Activated naive CD4-positive, alpha-beta T cell treated with anti-CD3 and anti-CD28 coated beads for 36 hours (primary cell): ENCODE data around the gene SMURF2. TPM values are rescaled to one million over a fixed set of nuclear protein-coding genes. Genes with fewer than 3 reads are reported as not detected.
A peak's percentile ranks its signal among the peaks of the same experiment; 100 is the strongest.
"Not testable (repeated sequence)": the region's sequence is repeated elsewhere in the genome, so short reads cannot be mapped to it uniquely, and the experiment has no call there.

ENCODE experiments used
- CTCF ChIA-PET: fragments of 350-600 bp; sonication (Branson Sonifier 250); formaldehyde crosslinking; loops from one replicate; lab custom pipeline; 2021; ENCODE audit warnings: antibody characterized with exemption; lab: Charles Lee
- DNase-seq: peaks from one replicate; pipeline ENCODE4 v3.0.0-alpha.2; 2020
- H3K27ac Mint-ChIP-seq: one replicate; pipeline ENCODE4 v1.8.0; 2021; ENCODE audit warnings: mild to moderate bottlenecking, mixed read lengths
- H3K27me3 Mint-ChIP-seq: one replicate; pipeline ENCODE4 v1.8.0; 2021; ENCODE audit warnings: low read depth, mixed read lengths
- H3K36me3 Mint-ChIP-seq: one replicate; pipeline ENCODE4 v1.8.0; 2021; ENCODE audit warnings: low read depth, mixed read lengths
- H3K4me1 Mint-ChIP-seq: one replicate; pipeline ENCODE4 v1.8.0; 2021; ENCODE audit warnings: low read depth, mixed read lengths
- H3K4me3 Mint-ChIP-seq: one replicate; pipeline ENCODE4 v1.8.0; 2021; ENCODE audit warnings: mild to moderate bottlenecking, moderate library complexity, mixed read lengths
- H3K9me3 Mint-ChIP-seq: one replicate; pipeline ENCODE4 v1.8.0; 2021; ENCODE audit warnings: mixed read lengths
- intact Hi-C: fragments of 100-400 bp; cut with micrococcal nuclease; formaldehyde crosslinking; loops from one replicate; pipeline ENCODE4 v1.15.1; 2023
- total RNA-seq, 2 experiments: library from RNA; stranded (reverse); gene quantifications; one replicate each; pipeline ENCODE4 v1.2.3, GENCODE V29; 2021

The SMURF2 gene
- total RNA-seq, 2 experiments from 2014 or later: 9.6 to 10.7 TPM

DNA sequence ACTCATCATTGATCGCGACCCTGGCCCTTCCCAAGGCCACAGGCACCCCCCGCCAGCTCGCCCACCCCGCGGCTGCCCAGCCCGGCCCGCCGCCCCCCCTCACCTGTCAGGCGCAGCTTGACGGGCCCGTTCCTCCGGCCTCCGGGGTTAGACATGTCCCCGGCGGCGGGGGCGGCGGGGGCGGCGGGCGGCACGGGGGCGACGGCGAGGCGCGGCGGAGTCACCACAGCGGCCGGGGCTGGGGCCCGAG is 456 bp downstream of the SMURF2 start:
- DNase-seq: no peak
- peaks cover 6% of the 10 kb centered on the region for H3K36me3 Mint-ChIP-seq
- H3K27me3 Mint-ChIP-seq: no peaks in the 10 kb centered on the region
- H3K27ac Mint-ChIP-seq: peak overlapping the region; percentile 91
- no peaks in the 10 kb centered on the region for H3K9me3 Mint-ChIP-seq
- CTCF ChIA-PET: no interaction called here
- peak overlapping the region; percentile 97 for H3K4me3 Mint-ChIP-seq
- H3K4me1 Mint-ChIP-seq: peaks cover 28% of the 10 kb centered on the region
- intact Hi-C loops: loop anchor here (2.0 to 5.0 kb wide), 2 partner anchors 76 to 155 kb away; partner anchors contain the start of genes CEP95 and DDX5

DNA sequence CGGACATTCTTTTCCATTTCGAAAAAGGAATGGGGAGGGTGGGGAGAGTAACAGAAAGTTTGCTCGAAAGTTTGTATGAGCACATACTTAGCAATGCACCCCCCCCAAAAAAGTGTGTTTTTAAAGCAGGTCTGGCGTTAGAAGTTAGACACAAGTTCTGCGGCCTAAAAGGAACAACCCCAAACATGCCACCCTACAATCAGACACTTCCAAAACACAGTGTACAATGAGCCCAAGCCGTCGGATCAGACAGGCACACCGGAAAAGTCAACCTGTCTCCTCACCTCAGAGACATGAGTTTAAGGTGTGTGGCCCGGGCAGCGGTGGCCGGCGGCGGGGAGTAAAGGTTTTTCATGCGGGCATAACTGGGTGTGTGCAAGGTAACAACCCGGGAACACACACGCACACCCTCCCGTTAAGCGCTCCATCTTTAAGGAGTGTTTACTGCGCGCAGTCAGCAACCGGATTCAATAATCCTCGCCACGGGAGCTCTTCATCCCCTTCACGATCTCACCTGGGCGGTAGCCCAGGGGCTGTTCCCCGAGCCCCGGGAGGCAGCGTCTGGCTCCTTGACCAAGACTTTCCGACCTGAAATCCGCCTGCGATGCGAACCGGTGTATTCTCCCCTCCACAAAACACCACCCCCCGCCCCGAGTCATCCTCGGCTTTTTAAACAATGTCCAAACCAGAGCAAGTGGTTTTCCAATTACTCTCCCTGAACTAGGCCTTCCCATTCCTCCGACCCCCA is 955 bp downstream of the SMURF2 start:
- DNase-seq: peak; percentile 47
- peak overlapping the region; percentile 97 for H3K4me3 Mint-ChIP-seq
- H3K27me3 Mint-ChIP-seq, H3K36me3 Mint-ChIP-seq, CTCF ChIA-PET, H3K9me3 Mint-ChIP-seq: not testable (repeated sequence)
- H3K27ac Mint-ChIP-seq: peak overlapping the region; percentile 91
- intact Hi-C loops: loop anchor here (2.0 to 5.0 kb wide), 2 partner anchors 76 to 154 kb away; partner anchors contain the start of genes CEP95 and DDX5
- peaks cover 29% of the 10 kb centered on the region for H3K4me1 Mint-ChIP-seq

DNA sequence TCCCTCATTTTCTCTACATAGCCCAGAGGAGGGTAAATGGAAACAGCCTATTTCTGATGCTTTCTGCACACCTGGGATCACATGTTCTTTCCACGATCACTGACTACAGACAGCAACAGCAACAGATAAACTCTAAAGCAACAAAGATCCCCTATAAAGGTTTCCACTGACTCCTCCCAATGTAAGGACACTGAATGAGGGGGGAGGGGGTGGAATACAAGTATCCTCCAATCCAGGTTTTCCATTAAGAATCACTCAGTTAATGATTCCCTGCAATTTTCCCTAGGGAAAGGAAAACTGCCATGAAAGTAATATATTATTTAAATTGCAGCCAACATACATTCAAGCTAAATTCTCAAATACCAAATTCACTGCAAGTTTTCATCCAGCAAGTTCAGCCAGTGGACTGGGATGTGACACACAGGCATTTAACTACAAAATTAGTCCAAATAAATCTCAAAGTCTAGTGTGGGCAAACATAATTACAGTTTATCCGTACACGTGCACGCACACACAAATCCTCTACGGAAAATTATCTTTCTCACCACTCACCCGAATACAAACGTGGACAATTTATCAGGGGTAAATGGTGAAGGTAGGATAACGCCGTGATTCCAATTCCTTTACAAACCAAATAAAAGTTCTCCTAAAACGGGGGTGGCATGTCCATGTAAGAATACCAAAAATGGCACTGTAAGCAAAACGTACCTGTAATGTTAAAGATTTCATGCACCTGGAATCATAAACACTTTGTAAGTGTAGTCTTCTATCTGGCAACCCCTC is 1.7 kb downstream of the SMURF2 start:
- H3K9me3 Mint-ChIP-seq, CTCF ChIA-PET, DNase-seq, H3K27me3 Mint-ChIP-seq, H3K36me3 Mint-ChIP-seq: not testable (repeated sequence)
- Mint-ChIP-seq H3K27ac (peak overlapping the region; percentile 91), H3K4me3 (peak overlapping the region; percentile 97), H3K4me1 (peaks cover 32% of the 10 kb centered on the region)
- intact Hi-C loops: loop anchor here (2.0 to 5.0 kb wide), 2 partner anchors 77 to 154 kb away; partner anchors contain the start of genes CEP95 and DDX5

DNA sequence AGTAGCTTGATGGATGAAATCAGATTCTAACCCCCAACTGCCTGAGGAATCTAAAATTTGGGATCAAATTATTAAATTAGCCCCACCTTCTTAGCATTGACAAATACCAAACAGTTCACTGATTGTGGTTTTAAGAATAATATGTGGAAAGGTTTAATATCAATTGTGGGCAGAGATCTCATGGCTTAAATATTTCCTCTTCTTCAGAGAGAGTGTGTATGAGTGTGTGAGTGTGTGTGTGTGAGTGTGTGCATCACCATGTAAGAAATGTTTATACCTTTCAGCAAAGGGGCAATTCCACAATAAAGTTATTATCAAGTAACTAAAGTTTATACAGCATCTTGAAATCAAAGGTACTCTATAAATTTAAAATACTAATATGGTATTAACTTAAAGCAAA is 3.2 kb downstream of the SMURF2 start:
- Mint-ChIP-seq H3K27me3 (no peaks in the 10 kb centered on the region), H3K4me1 (peaks cover 36% of the 10 kb centered on the region), H3K4me3 (no peak overlapping the region), H3K27ac (no peak overlapping the region), H3K36me3 (peaks cover 6% of the 10 kb centered on the region), H3K9me3 (peaks cover 2% of the 10 kb centered on the region)
- DNase-seq: no peak
- intact Hi-C loops: no loop called here
- CTCF ChIA-PET: no interaction called here

DNA sequence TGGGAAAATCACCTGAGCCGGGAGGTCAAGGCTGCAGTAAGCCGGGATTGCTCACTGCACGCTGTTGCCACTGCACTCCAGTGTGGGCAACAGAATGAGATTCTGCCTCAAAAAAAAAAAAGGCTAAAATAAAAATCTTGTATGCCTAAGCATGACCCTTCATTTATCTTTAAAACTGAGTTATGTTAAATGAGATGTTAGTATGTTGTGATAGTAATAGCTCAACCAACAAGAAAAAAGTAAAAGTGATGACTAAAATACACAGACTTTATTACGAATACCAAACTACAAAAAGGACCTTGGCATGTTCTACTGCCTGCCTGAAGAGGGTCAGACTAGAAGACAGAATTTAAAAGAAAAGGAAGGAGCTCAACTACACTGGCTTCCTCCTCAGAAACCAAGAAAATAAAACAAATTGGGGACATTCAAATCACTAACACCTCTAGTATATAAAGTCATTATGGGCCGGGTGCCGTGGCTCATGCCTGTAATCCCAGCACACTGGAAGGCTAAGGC is 4.4 kb downstream of the SMURF2 start:
- peaks cover 6% of the 10 kb centered on the region for H3K36me3 Mint-ChIP-seq
- peaks cover 46% of the 10 kb centered on the region for H3K4me1 Mint-ChIP-seq
- H3K27ac Mint-ChIP-seq: no peak overlapping the region
- H3K4me3 Mint-ChIP-seq: no peak overlapping the region
- intact Hi-C loops: no loop called here
- H3K9me3 Mint-ChIP-seq: peaks cover 2% of the 10 kb centered on the region
- CTCF ChIA-PET: interaction anchor here (0.6 to 1.7 kb wide), 4 partner anchors 10 to 465 kb away, joined by 3 to 5 read pairs (median 4); no protein-coding TSS in a partner anchor
- DNase-seq: no peak
- no peaks in the 10 kb centered on the region for H3K27me3 Mint-ChIP-seq

DNA sequence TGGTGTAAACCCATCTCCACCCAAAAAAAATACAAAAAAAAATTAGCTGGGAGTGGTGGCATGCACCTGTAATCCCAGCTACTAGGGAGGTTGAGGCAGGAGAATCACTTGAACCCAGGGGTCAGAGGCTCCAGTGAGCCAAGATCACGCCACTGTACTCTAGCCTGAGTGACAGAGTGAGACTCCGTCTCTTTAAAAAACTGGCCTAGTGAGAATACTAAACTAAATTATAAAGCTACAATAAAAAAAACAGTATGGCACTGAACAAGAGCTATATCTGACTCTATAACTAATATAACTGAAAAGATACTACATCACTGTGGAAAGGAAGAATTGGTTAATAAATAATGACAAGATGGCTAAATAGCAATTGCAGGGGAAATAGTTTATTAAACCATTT is 6.4 kb downstream of the SMURF2 start:
- intact Hi-C loops: no loop called here
- peaks cover 47% of the 10 kb centered on the region for H3K4me1 Mint-ChIP-seq
- CTCF ChIA-PET: interaction anchor here (1.3 to 1.5 kb wide), 3 partner anchors 84 to 163 kb away, joined by 3 read pairs; partner anchors contain the start of genes CEP95 and DDX5

DNA sequence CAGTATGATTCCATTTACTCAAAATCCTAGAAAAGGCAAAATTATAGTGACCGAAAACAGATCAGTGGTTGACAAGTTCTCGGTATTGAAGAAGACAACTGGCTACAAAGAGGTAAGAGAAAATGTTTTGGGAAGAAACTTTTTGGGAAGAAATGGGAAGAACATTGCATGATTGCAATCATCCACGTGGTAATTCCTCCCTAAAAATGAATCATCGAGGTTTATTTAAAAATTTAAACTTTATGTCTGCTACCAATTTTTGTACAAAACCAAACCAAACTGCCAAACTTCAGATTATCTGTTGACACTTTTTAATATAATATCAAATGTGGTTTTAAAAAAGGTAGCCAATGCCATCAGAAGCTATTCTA is 8.1 kb downstream of the SMURF2 start:
- no peaks in the 10 kb centered on the region for H3K27me3 Mint-ChIP-seq
- intact Hi-C loops: no loop called here
- H3K9me3 Mint-ChIP-seq: peaks cover 2% of the 10 kb centered on the region
- peaks cover 2% of the 10 kb centered on the region for H3K36me3 Mint-ChIP-seq
- no peak for DNase-seq
- no peak overlapping the region for H3K27ac Mint-ChIP-seq
- H3K4me1 Mint-ChIP-seq: peaks cover 43% of the 10 kb centered on the region
- CTCF ChIA-PET: no interaction called here
- H3K4me3 Mint-ChIP-seq: no peak overlapping the region

More for the DNA sequence above, 6.4 kb downstream of the SMURF2 start:
- no peak overlapping the region for H3K4me3 Mint-ChIP-seq
- peaks cover 2% of the 10 kb centered on the region for H3K36me3 Mint-ChIP-seq
- no peaks in the 10 kb centered on the region for H3K27me3 Mint-ChIP-seq
- H3K9me3 Mint-ChIP-seq: peaks cover 2% of the 10 kb centered on the region
- DNase-seq: no peak
- no peak overlapping the region for H3K27ac Mint-ChIP-seq

DNA sequence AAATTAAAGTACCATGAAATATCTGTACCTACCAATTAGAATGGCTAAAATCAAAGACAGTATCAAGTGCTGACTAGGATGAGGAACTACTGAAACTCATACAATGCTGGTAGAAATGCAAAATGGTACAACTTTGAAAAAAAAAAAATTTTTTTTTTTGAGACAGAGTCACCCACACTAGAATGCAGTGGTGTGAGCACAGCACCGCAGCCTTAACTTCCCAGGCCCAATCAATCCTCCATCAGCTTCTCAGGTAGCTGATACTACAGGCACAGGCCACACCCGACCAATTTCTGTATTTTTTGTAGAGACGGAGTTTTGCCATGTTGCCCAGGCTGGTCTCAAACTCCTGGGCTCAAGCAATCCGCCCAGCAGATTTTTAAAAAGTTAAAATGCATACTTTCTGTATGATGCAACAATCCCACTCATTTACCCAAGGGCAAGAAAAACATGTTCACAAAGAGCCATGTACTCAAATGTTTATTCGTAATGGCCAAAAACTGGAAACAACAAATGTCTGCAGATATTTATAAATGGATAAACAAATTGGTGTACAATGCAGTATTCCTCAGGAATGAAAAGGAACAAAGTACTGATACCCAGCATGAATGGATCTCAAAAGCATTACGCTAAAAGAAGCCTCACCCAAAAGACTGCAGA is 8.7 kb downstream of the SMURF2 start:
- DNase-seq: no peak
- Mint-ChIP-seq H3K36me3 (peaks cover 2% of the 10 kb centered on the region), H3K4me1 (peaks cover 45% of the 10 kb centered on the region), H3K27me3 (no peaks in the 10 kb centered on the region), H3K4me3 (no peak overlapping the region), H3K9me3 (peaks cover 2% of the 10 kb centered on the region), H3K27ac (peak overlapping the region; percentile 50)
- intact Hi-C loops: no loop called here
- CTCF ChIA-PET: no interaction called here

DNA sequence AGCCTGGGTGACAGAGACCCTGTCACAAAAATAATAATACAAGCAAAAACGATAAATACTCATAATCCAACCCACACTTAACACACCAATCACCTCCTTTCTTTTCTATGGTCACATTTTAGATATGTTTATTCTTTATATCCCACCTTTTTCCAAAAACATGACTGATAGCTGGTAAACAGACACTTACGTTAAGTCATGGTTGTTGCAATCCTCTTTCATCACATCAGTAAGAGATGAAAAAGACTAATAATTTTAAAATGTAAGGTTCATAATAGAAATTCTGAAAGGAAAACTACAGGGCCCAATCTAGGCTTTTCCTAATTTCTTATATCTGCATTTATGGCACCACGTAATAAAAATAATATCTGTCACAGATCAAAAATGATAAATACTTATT is 10.2 kb downstream of the SMURF2 start:
- Mint-ChIP-seq H3K36me3 (peaks cover 2% of the 10 kb centered on the region), H3K9me3 (peaks cover 2% of the 10 kb centered on the region), H3K27me3 (no peaks in the 10 kb centered on the region), H3K27ac (no peak overlapping the region), H3K4me3 (no peak overlapping the region), H3K4me1 (peaks cover 42% of the 10 kb centered on the region)
- intact Hi-C loops: no loop called here
- no peak for DNase-seq
- CTCF ChIA-PET: interaction anchor here (0.5 to 4.7 kb wide), 2 partner anchors 231 to 313 kb away, joined by 3 to 33 read pairs; no protein-coding TSS in a partner anchor

DNA sequence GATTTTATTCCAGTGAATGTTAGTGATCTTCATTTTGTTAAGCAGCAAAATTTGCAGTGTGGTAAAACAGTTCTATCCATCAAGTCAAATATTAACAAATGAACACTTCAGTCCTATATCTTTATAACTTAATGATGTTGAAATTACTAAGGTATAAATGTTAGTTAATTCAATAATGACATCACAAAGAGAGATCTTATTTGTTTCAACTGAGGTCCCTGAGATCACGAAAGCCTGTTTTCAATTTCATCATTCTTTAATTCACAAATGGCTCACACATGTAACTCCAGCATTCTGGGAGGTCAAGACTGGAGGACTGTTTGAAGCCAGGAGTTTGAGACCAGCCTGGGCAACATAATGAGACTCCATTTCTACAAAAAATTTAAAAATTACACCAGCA is 13.9 kb downstream of the SMURF2 start:
- no peak overlapping the region for H3K27ac Mint-ChIP-seq
- intact Hi-C loops: loop anchor here (2.0 to 5.0 kb wide), 4 partner anchors 75 to 206 kb away; partner anchors contain the start of gene POLG2
- DNase-seq: no peak
- peaks cover 33% of the 10 kb centered on the region for H3K4me1 Mint-ChIP-seq
- H3K36me3 Mint-ChIP-seq: no peaks in the 10 kb centered on the region
- no peaks in the 10 kb centered on the region for H3K9me3 Mint-ChIP-seq
- CTCF ChIA-PET: interaction anchor here (0.6 to 4.7 kb wide), 5 partner anchors 9 to 228 kb away, joined by 3 to 33 read pairs (median 3); no protein-coding TSS in a partner anchor
- no peak overlapping the region for H3K4me3 Mint-ChIP-seq
- no peaks in the 10 kb centered on the region for H3K27me3 Mint-ChIP-seq

DNA sequence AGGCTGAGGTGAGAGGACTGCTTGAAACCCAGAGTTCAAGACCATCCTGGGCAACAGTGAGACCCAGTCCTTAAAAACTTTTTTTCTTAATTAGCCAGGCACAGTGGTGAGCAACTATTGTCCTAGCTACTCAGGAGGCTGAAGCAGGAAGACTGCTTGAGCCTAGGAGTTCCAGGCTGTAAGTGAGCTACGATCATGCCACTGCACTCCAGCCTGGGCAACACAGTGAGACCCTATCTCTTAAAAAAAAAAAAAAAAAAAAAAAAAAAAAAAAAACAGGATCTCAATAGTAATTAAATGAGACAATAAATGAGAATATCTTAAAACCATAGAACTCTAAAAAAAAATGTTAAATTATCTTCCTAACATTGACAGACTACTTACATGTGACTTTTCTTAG is 14.3 kb downstream of the SMURF2 start:
- H3K27me3 Mint-ChIP-seq: no peaks in the 10 kb centered on the region
- no peak overlapping the region for H3K27ac Mint-ChIP-seq
- intact Hi-C loops: loop anchor here (2.0 to 5.0 kb wide), 4 partner anchors 75 to 206 kb away; partner anchors contain the start of gene POLG2
- H3K4me1 Mint-ChIP-seq: peaks cover 29% of the 10 kb centered on the region
- H3K9me3 Mint-ChIP-seq: no peaks in the 10 kb centered on the region
- DNase-seq: no peak
- H3K36me3 Mint-ChIP-seq: no peaks in the 10 kb centered on the region
- no peak overlapping the region for H3K4me3 Mint-ChIP-seq
- CTCF ChIA-PET: interaction anchor here (0.6 to 4.7 kb wide), 6 partner anchors 9 to 228 kb away, joined by 3 to 33 read pairs (median 4); no protein-coding TSS in a partner anchor

DNA sequence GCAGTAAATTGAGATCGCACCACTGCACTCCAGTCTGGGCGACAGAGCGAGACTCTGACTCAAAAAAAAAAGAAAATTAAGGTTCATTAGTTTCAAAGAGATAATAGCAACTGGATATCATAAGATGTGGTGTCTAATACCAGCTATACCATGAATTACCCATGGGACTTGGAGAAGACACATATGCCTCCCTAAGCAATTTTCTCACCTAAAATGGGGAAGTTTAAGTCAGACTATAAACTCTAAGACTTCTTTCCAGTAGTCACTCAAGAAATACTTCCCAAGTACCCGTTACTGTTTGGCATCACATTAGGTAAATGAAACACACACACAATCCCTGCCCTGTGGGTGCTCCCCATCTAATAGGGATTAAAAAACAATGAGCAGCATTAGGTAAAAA is 22.6 kb downstream of the SMURF2 start:
- DNase-seq: no peak
- Mint-ChIP-seq H3K36me3 (no peaks in the 10 kb centered on the region), H3K9me3 (no peaks in the 10 kb centered on the region), H3K4me3 (no peak overlapping the region), H3K4me1 (peaks cover 29% of the 10 kb centered on the region), H3K27me3 (no peaks in the 10 kb centered on the region), H3K27ac (no peak overlapping the region)
- intact Hi-C loops: no loop called here
- CTCF ChIA-PET: interaction anchor here (0.6 to 2.7 kb wide), 3 partner anchors 10 to 98 kb away, joined by 4 to 8 read pairs (median 4); no protein-coding TSS in a partner anchor
